GM12874 (cell line): Measurements from ENCODE around the gene MARK3.

Experiments
- TF ChIP-seq, protein P1 (sequence below): IDR thresholded peaks from 2 replicates; pipeline ENCODE4 v1.5.1; 2011; ENCODE audit warnings: low read depth, mild to moderate bottlenecking, control low read depth, low read length, moderate library complexity; ENCODE audit not compliant: insufficient read depth

MARK3 gene

DNA sequence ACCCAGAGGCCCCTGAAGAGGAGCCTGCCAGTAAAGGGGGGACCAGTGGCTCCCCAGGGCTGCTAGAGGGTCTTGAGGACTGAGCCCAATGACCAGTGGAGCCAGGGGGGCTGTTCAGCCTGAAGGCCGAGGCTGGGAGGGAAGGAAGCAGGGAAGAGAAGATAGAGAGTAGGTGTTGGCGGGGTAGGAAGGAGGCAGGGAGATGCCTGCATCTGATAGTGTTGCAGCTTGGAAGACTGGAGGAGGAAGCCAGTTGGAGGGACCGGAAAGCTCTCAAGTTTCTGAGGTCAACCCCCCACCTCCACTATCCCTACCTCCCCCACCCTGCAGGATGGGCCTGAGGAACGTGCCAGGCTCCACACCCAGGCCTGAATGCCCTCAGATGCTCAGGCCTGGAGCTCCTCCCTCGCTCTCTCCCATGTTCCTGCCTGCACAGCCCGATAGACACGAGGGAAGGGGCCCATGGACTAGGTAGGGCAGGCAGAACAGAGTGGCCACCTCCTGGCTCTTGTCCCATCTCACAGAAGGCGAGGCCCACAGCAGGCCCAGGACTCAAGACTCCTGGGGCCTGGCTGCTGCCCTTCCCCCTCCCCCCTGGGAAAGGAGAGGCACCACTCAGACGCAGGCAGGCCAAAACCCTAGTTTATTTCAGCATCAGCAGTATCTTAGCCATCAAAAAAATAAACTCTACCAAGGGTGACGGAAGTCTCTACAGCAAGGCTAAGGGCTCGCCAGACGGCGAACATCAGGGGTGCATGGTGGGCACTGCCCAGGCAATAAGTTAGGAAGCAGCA lies 134.0 kb downstream of the MARK3 start:
- TF ChIP-seq, protein P1, sequence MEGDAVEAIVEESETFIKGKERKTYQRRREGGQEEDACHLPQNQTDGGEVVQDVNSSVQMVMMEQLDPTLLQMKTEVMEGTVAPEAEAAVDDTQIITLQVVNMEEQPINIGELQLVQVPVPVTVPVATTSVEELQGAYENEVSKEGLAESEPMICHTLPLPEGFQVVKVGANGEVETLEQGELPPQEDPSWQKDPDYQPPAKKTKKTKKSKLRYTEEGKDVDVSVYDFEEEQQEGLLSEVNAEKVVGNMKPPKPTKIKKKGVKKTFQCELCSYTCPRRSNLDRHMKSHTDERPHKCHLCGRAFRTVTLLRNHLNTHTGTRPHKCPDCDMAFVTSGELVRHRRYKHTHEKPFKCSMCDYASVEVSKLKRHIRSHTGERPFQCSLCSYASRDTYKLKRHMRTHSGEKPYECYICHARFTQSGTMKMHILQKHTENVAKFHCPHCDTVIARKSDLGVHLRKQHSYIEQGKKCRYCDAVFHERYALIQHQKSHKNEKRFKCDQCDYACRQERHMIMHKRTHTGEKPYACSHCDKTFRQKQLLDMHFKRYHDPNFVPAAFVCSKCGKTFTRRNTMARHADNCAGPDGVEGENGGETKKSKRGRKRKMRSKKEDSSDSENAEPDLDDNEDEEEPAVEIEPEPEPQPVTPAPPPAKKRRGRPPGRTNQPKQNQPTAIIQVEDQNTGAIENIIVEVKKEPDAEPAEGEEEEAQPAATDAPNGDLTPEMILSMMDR, result no peak

DNA sequence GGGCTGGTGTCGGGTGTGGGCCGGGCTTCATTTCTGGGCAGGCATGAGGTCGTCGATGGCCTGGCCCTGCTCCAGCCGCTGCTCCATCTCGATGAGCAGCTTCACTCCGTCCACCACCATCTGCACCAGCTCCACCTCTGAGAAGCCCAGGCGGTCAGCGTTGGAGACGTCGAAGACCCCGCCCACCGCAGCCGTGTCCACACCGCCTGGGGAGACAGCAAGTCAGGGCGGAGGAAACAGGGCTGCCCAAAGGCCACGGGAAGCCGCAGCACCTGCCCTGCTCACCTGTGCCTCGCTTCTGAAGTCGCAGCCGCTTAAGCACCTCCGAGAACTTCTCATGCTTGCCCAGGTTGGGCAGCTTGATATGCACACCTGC lies 134.6 kb downstream of the MARK3 start:
- TF ChIP-seq, protein P1, result no peak

DNA sequence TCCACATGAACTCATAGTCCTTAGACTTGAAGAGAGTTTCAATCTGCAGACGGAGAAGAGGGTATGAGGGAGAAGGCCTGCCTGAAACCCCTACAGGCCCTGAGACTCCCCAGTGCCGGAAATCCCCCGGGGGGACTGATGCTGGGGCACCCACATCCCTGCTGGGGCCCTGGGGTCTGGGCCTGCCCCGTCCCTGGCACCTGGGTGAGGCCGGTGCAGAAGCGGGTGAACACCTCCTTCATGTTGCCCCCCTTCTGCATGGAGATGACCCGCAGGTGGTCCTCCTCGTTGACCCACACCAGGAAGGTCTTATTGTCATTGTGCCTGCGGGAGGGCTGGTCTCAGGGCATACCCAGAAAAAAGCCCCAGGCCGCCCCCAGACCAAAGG lies 135.0 kb downstream of the MARK3 start:
- TF ChIP-seq, protein P1, result no peak

DNA sequence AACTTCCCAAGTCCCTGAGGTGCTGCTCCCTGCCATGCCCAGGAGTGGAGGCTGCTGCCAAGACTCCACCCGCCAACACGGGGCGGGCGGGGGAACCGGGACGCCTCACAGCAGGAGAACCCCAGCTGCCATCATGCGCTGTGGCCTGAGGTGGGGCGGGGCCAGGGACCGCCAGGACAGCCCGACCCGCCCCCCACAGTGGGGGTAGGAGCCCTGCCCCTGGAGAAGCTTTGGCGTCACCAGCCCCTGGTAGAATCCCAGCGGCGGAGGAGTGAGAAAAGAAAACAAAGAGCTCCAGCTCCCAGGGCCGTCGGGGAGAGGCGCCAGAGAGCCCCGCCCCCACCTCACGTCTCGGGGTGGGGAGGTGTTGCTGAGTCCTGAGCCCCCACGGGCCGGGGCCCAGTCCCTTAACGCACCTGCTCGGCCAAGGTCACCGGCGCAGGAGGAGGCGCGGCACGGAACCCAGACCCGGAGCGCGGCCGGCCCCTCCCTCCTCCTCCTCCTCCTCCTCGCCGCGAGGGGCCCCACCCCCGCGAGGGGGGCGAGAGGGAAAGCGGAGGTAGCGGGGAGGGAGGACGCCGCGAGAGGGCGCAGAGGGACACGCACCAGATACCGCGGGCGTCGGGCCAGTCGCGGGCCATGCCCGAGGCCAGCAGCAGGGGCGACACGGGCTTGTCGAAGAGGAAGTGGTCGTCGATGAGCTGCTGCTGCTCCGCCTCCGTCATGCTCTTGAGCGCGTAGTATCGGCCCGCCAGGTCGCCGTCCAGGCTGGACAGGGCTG lies 135.6 kb downstream of the MARK3 start:
- TF ChIP-seq, protein P1, result peak; percentile 62

DNA sequence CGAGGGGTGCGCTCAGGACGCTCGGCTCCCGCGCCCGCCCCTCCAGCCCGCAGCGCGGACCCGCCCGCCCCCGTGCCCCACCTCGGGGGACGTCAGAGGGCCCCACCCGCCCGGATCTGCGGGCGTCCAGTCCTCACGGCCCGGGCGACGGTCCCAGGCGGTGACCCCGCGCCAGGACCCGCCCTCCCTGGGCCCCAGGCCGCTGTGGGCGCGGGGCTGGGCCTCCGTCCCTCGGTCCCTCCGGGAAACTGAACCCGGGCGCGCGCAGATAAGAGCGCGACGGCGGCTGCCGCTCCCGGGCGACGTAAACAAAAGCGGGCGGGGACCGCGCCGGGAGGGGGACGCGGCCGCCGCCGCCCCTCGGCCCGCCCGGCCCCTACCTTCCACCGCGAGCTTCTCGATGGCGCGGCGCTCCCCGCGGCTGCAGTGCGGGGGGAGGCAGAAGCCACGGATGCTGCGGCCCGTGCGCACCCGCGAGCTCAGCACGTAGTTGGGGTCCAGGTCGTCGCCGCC lies 136.3 kb downstream of the MARK3 start:
- TF ChIP-seq, protein P1, result no peak

DNA sequence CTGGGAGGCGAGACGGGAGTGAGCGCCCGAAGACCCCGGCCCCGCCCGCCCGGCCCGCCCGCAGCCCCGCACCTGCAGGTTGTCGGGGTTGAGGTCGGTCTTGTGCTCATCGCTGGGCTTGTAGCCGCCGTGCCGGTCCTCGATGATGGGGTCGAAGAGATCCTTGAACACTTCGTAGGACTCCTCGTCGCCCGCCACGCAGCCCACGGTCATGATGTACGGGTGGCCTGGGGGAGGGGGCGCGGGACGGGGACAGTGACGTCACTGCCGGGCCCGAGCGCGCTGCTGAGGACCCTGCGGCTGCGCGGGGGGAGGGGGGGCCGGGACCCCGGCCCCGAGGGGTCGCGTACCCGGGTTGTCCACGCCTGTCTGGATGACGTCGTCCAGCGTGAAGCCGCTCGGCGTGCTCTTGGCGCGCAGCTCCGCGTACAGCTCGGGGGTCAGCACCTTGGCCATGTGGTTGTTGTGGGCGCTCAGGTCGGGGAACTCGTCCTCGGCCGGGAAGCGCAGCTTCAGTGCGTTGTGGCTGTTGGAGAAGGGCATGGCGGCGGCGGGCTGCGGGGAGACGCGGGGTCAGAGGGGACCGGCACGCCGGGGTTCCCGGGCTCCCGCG lies 136.8 kb downstream of the MARK3 start:
- TF ChIP-seq, protein P1, result no peak
